ENCODE results near the gene DISC1. TPM values are rescaled to one million over a fixed set of nuclear protein-coding genes. Genes with fewer than 3 reads are reported as not detected.

Gene DISC1
- total RNA-seq, 1 donor from 2014 or later, result 12.5 TPM

DNA sequence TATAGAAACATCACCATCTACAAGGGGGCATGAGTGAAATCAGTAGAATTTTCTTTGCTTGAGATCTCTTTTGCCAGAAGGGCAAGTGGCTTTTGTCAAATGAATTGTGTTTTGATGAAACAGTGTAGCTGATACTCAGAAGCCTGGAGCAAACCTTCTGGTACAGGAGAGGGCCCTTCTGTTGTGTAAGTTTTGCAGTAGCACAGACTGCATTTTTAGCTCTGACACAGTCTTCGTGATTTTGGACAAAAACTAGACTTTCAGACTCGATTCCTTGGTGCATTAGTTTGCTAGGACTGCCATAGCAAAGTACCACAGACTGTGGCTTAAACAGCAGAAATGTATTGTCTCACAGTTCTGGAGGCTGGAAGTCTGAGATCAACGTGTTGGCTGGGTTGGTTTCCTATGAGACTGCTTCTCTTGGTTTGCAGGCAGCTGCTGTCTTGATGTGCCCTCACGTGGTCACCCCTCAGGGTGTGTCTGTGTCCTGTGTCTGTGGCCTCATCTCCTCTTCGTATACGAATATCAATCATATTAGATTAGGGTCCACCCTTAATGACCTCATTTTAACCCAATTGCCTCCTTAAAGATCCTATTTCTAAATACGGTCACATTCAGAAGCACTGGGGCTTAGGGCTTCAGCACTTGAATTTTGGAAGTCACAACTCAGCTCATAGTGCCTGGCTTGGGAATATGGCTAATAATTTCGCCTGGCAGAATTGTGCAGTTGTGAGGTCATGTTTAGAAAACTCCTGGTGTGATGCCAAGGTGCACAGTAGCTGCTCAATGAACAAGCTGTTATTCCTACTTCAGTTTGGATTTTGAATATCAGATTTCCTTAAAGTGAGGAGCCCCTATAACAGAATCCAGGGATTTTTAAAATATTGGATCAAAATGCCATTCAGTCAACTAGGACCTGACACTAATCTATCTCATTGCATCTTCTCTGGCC, 21.2 kb upstream of the DISC1 start:
- Histone ChIP-seq H3K27ac (ENCODE audit: low read depth, low read length) (no peak overlapping the region), H3K27me3 (ENCODE audit: control insufficient read depth in 3 of 3, insufficient read depth in 3 of 3, low read length in 3 of 3) (no peaks in the 10 kb centered on the region), H3K4me1 (ENCODE audit: control insufficient read depth in 3 of 3, insufficient read depth in 3 of 3, low read length in 3 of 3) (peaks cover 2 to 5% (median 5%) of the 10 kb centered on the region in 3 donors), H3K9ac (ENCODE audit: low read depth in 1 of 3, low read length in 3 of 3) (no peak overlapping the region), H3K36me3 (ENCODE audit: control insufficient read depth in 3 of 3, insufficient read depth in 3 of 3, low read length in 3 of 3) (no peaks in the 10 kb centered on the region), H3K9me3 (ENCODE audit: control insufficient read depth in 3 of 3, low read length in 3 of 3) (no peaks in the 10 kb centered on the region), H3K4me3 (ENCODE audit: low read length in 3 of 3) (no peak overlapping the region)

DNA sequence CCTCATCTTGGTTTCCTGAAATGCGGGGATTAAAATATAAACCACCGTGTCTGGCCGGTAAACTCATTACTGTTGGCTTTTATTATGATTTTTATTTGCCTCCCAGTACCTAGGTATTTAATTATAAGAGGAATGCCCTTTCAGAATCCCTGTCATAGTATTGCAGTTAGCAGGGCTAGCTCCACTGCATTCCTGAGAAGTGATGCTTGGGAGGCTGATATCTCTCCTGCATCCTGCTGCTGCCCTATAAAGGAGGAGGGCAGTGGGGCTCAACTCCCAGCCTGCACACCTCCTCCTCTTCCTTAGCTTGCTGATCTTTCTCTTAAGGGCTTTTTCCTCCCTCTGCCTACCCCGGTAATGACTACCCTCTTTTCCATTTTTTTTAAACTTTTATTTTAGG, 19.9 kb upstream of the DISC1 start:
- Histone ChIP-seq H3K36me3 (ENCODE audit: control insufficient read depth in 3 of 3, insufficient read depth in 3 of 3, low read length in 3 of 3) (no peaks in the 10 kb centered on the region), H3K9ac (ENCODE audit: low read depth in 1 of 3, low read length in 3 of 3) (no peak overlapping the region), H3K27me3 (ENCODE audit: control insufficient read depth in 3 of 3, insufficient read depth in 3 of 3, low read length in 3 of 3) (no peaks in the 10 kb centered on the region), H3K4me3 (ENCODE audit: low read length in 3 of 3) (no peak overlapping the region), H3K9me3 (ENCODE audit: control insufficient read depth in 3 of 3, low read length in 3 of 3) (no peaks in the 10 kb centered on the region), H3K27ac (ENCODE audit: low read depth, low read length) (no peak overlapping the region), H3K4me1 (ENCODE audit: control insufficient read depth in 3 of 3, insufficient read depth in 3 of 3, low read length in 3 of 3) (peaks cover 2 to 5% (median 3%) of the 10 kb centered on the region in 3 donors)

DNA sequence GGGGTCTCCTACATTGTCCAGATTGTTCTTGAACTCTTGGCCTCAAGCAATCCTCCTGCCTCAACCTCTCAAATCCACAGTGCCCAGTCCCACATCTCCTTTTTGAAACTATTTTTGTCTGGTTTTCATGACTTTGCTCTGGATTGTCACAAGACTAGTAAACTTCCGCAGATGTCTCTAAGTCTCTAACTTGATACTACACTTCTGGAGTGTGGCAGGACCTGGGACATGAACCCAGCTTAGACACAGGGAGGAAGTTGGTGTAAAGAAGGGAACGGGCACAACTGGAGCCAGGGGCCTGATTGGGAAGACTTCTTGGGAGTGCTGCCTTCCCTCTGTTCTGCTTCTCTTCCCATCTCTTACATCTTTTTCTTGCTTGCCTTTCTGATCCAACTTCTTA, 16.2 kb upstream of the DISC1 start:
- Histone ChIP-seq H3K4me1 (ENCODE audit: control insufficient read depth in 3 of 3, insufficient read depth in 3 of 3, low read length in 3 of 3) (no peaks in the 10 kb centered on the region), H3K36me3 (ENCODE audit: control insufficient read depth in 3 of 3, insufficient read depth in 3 of 3, low read length in 3 of 3) (no peaks in the 10 kb centered on the region), H3K9me3 (ENCODE audit: control insufficient read depth in 3 of 3, low read length in 3 of 3) (no peaks in the 10 kb centered on the region), H3K4me3 (ENCODE audit: low read length in 3 of 3) (no peak overlapping the region), H3K27me3 (ENCODE audit: control insufficient read depth in 3 of 3, insufficient read depth in 3 of 3, low read length in 3 of 3) (peaks cover 0 to 2% (median 0%) of the 10 kb centered on the region in 3 donors), H3K27ac (ENCODE audit: low read depth, low read length) (no peak overlapping the region), H3K9ac (ENCODE audit: low read depth in 1 of 3, low read length in 3 of 3) (no peak overlapping the region)

DNA sequence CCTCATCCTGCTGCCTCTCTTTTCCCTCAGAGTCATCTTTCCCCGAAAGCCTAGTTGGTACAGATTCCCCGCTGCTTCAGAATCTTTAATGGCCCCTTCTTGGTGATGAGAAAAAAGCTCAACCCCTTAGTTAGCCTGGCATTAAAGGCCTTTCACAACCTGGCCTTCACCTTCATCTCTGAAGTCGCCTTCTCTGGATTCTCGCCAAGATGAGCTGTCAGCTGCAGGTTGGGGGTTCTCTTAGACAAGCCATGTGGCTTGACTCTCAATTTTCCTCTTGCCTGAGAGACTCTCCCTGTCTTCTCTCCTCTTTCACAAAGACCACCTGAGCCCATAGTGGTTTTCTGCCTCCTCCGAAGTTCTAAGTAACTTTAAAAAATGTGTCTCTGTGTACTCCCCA, 15.5 kb upstream of the DISC1 start:
- no peak overlapping the region for H3K9ac ChIP-seq (ENCODE audit: low read depth in 1 of 3, low read length in 3 of 3)
- H3K4me1 ChIP-seq (ENCODE audit: control insufficient read depth in 3 of 3, insufficient read depth in 3 of 3, low read length in 3 of 3), result no peaks in the 10 kb centered on the region
- no peak overlapping the region for H3K27ac ChIP-seq (ENCODE audit: low read depth, low read length)
- H3K27me3 ChIP-seq (ENCODE audit: control insufficient read depth in 3 of 3, insufficient read depth in 3 of 3, low read length in 3 of 3), result peaks cover 0 to 2% (median 0%) of the 10 kb centered on the region in 3 donors
- H3K36me3 ChIP-seq (ENCODE audit: control insufficient read depth in 3 of 3, insufficient read depth in 3 of 3, low read length in 3 of 3), result no peaks in the 10 kb centered on the region
- no peaks in the 10 kb centered on the region for H3K9me3 ChIP-seq (ENCODE audit: control insufficient read depth in 3 of 3, low read length in 3 of 3)
- H3K4me3 ChIP-seq (ENCODE audit: low read length in 3 of 3), result no peak overlapping the region

DNA sequence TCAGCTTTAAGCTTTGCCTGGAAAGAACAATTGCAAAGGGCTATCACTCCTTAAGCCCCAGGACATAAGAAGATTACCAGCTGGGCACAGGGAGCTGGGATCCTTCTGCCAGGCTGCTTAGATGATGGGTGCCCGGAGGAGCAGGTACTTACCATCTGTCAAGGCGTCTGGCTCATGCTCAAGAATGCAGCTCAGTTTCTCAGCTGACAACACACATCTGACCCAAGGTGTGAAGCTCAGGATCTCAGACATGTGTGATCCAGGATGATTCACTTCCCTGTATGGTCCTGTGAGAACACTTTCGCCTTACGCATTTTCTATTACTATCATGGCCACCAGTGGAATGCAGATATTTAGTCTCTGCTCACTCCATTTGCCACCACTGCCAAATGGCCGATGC, 14.7 kb upstream of the DISC1 start:
- Histone ChIP-seq H3K27ac (ENCODE audit: low read depth, low read length) (no peak overlapping the region), H3K4me1 (ENCODE audit: control insufficient read depth in 3 of 3, insufficient read depth in 3 of 3, low read length in 3 of 3) (no peaks in the 10 kb centered on the region), H3K9ac (ENCODE audit: low read depth in 1 of 3, low read length in 3 of 3) (no peak overlapping the region), H3K36me3 (ENCODE audit: control insufficient read depth in 3 of 3, insufficient read depth in 3 of 3, low read length in 3 of 3) (no peaks in the 10 kb centered on the region), H3K9me3 (ENCODE audit: control insufficient read depth in 3 of 3, low read length in 3 of 3) (no peaks in the 10 kb centered on the region), H3K4me3 (ENCODE audit: low read length in 3 of 3) (no peak overlapping the region), H3K27me3 (ENCODE audit: control insufficient read depth in 3 of 3, insufficient read depth in 3 of 3, low read length in 3 of 3) (peaks cover 0 to 2% (median 0%) of the 10 kb centered on the region in 3 donors)

GRCh38 chr1:231612393-231613089, 14.0 kb upstream of the DISC1 start:
- H3K36me3 ChIP-seq (ENCODE audit: control insufficient read depth in 3 of 3, insufficient read depth in 3 of 3, low read length in 3 of 3), result no peaks in the 10 kb centered on the region
- H3K9me3 ChIP-seq (ENCODE audit: control insufficient read depth in 3 of 3, low read length in 3 of 3), result no peaks in the 10 kb centered on the region
- no peak overlapping the region for H3K9ac ChIP-seq (ENCODE audit: low read depth in 1 of 3, low read length in 3 of 3)
- no peak overlapping the region for H3K4me3 ChIP-seq (ENCODE audit: low read length in 3 of 3)
- H3K27me3 ChIP-seq (ENCODE audit: control insufficient read depth in 3 of 3, insufficient read depth in 3 of 3, low read length in 3 of 3), result peaks cover 0 to 2% (median 0%) of the 10 kb centered on the region in 3 donors
- H3K27ac ChIP-seq (ENCODE audit: low read depth, low read length), result no peak overlapping the region
- H3K4me1 ChIP-seq (ENCODE audit: control insufficient read depth in 3 of 3, insufficient read depth in 3 of 3, low read length in 3 of 3), result no peaks in the 10 kb centered on the region

- no peak overlapping the region for H3K9ac ChIP-seq (ENCODE audit: low read depth in 1 of 3, low read length in 3 of 3)
- no peak overlapping the region for H3K27ac ChIP-seq (ENCODE audit: low read depth, low read length)
- H3K9me3 ChIP-seq (ENCODE audit: control insufficient read depth in 3 of 3, low read length in 3 of 3), result no peaks in the 10 kb centered on the region
- H3K4me1 ChIP-seq (ENCODE audit: control insufficient read depth in 3 of 3, insufficient read depth in 3 of 3, low read length in 3 of 3), result peaks cover 0 to under 1% (median 0%) of the 10 kb centered on the region in 3 donors
- no peaks in the 10 kb centered on the region for H3K36me3 ChIP-seq (ENCODE audit: control insufficient read depth in 3 of 3, insufficient read depth in 3 of 3, low read length in 3 of 3)
- no peak overlapping the region for H3K4me3 ChIP-seq (ENCODE audit: low read length in 3 of 3)
- peaks cover 0 to 2% (median 0%) of the 10 kb centered on the region in 3 donors for H3K27me3 ChIP-seq (ENCODE audit: control insufficient read depth in 3 of 3, insufficient read depth in 3 of 3, low read length in 3 of 3)
Measured at GRCh38 chr1:231613419-231614349, 12.9 kb upstream of the DISC1 start.

DNA sequence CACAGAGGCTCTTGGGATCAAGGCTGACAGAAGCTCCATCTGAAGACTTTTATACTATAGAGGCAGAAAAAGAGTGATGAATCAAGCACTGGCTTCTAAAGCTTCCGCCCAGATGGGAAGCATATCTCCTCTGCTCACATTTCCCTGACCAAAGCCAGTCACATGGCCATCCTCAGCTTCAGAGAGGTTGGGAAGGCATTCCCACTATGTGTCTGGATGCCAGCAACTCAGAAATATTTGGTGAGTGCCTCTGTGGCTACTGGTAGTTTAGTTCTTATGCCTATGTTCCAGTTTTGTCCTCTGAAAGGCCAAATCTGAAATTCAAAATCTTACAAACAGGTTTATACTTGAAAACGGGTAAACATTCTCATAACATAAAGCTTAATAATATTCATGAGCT, 9.9 kb upstream of the DISC1 start:
- peaks cover 0 to 2% (median 0%) of the 10 kb centered on the region in 3 donors for H3K27me3 ChIP-seq (ENCODE audit: control insufficient read depth in 3 of 3, insufficient read depth in 3 of 3, low read length in 3 of 3)
- H3K36me3 ChIP-seq (ENCODE audit: control insufficient read depth in 3 of 3, insufficient read depth in 3 of 3, low read length in 3 of 3), result no peaks in the 10 kb centered on the region
- peaks cover 0 to 6% (median 3%) of the 10 kb centered on the region in 3 donors for H3K4me1 ChIP-seq (ENCODE audit: control insufficient read depth in 3 of 3, insufficient read depth in 3 of 3, low read length in 3 of 3)
- H3K9ac ChIP-seq (ENCODE audit: low read depth in 1 of 3, low read length in 3 of 3), result no peak overlapping the region
- H3K9me3 ChIP-seq (ENCODE audit: control insufficient read depth in 3 of 3, low read length in 3 of 3), result no peaks in the 10 kb centered on the region
- H3K27ac ChIP-seq (ENCODE audit: low read depth, low read length), result no peak overlapping the region
- H3K4me3 ChIP-seq (ENCODE audit: low read length in 3 of 3), result no peak overlapping the region

DNA sequence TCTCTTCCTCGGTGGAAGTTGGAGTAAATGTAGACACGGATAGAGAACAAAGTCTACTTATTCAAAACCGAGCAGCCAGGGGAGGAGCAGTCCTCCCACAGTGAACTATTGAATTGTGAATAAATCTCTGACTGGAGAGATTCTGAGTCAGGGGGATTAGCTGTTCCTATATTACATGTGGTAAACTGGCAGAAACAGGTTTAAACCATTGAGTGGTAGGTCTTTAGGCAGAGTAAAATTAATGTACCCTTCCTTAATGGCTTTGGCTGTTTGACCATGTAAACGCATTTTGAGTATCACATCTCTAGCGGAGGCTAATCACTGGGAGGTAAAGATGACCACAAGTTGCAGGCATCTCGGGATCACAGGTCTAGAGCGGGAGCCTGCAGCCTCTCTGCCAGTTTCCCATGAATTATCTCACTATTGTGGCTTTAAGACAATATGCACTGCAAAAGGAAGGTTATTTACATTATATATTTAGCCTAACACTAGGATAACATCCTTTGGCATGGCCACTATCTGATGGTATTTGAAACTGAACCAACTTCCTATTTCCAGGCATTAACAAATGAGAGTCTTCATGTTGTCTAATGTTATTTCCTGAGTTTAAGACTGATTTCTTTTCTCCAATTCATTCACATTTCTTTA, 7.9 kb upstream of the DISC1 start:
- H3K4me1 ChIP-seq (ENCODE audit: control insufficient read depth in 3 of 3, insufficient read depth in 3 of 3, low read length in 3 of 3), result peaks cover 0 to 6% (median 3%) of the 10 kb centered on the region in 3 donors
- H3K9me3 ChIP-seq (ENCODE audit: control insufficient read depth in 3 of 3, low read length in 3 of 3), result no peaks in the 10 kb centered on the region
- no peaks in the 10 kb centered on the region for H3K36me3 ChIP-seq (ENCODE audit: control insufficient read depth in 3 of 3, insufficient read depth in 3 of 3, low read length in 3 of 3)
- H3K9ac ChIP-seq (ENCODE audit: low read depth in 1 of 3, low read length in 3 of 3), result no peak overlapping the region
- H3K27me3 ChIP-seq (ENCODE audit: control insufficient read depth in 3 of 3, insufficient read depth in 3 of 3, low read length in 3 of 3), result peaks cover 0 to 5% (median 0%) of the 10 kb centered on the region in 3 donors
- no peak overlapping the region for H3K27ac ChIP-seq (ENCODE audit: low read depth, low read length)
- no peak overlapping the region for H3K4me3 ChIP-seq (ENCODE audit: low read length in 3 of 3)
